Loucy (cell line): ENCODE results near the gene STK39.

Experiments
- H2AFZ ChIP-seq: fragments of 200-600 bp; sonication (generic); 2 replicates; pipeline ENCODE4 v1.6.0; 2016; ENCODE audit warnings: antibody characterized with exemption, mild to moderate bottlenecking, low read length, moderate library complexity
- H3F3A ChIP-seq: fragments of 200-600 bp; 2 replicates; pipeline ENCODE4 v1.6.0; 2016; ENCODE audit warnings: antibody characterized with exemption, low read depth, mild to moderate bottlenecking
- H3K27me3 ChIP-seq: fragments of 200-600 bp; sonication (generic); 2 replicates; pipeline ENCODE4 v1.6.1; 2014; ENCODE audit warnings: low read length, mild to moderate bottlenecking; ENCODE audit not compliant: insufficient read depth, poor library complexity, severe bottlenecking
- H3K36me3 ChIP-seq: fragments of 200-600 bp; sonication (generic); 2 replicates; pipeline ENCODE4 v1.6.1; 2016; ENCODE audit warnings: low read length; ENCODE audit not compliant: insufficient read depth
- H3K4me1 ChIP-seq: fragments of 200-600 bp; sonication (generic); 2 replicates; pipeline ENCODE4 v1.5.1; 2014; ENCODE audit warnings: low read length, mild to moderate bottlenecking; ENCODE audit not compliant: insufficient read depth, poor library complexity, severe bottlenecking
- H3K4me2 ChIP-seq: fragments of 200-600 bp; sonication (generic); 2 replicates; pipeline ENCODE4 v1.6.0; 2014; ENCODE audit warnings: antibody characterized with exemption, low read length, low read depth, mild to moderate bottlenecking; ENCODE audit not compliant: poor library complexity, severe bottlenecking
- H3K4me3 ChIP-seq: fragments of 200-600 bp; sonication (generic); 2 replicates; pipeline ENCODE4 v1.5.1; 2014; ENCODE audit warnings: low read length, mild to moderate bottlenecking, mixed read lengths; ENCODE audit not compliant: poor library complexity, severe bottlenecking
- H3K79me2 ChIP-seq: fragments of 200-600 bp; sonication (generic); 2 replicates; pipeline ENCODE4 v1.6.1; 2014; ENCODE audit warnings: low read length; ENCODE audit not compliant: insufficient read depth
- H3K9ac ChIP-seq: fragments of 200-600 bp; sonication (generic); 2 replicates; pipeline ENCODE4 v1.6.0; 2014; ENCODE audit warnings: mild to moderate bottlenecking, low read depth, low read length, moderate library complexity; ENCODE audit not compliant: poor library complexity, severe bottlenecking
- H3K9me2 ChIP-seq: fragments of 200-600 bp; sonication (generic); replicated peaks from 2 replicates; pipeline ENCODE4 v1.6.1; 2016; ENCODE audit warnings: low read depth, low read length, mixed read lengths
- H3K9me3 ChIP-seq: fragments of 200-600 bp; sonication (generic); 2 replicates; pipeline ENCODE4 v1.6.1; 2014; ENCODE audit warnings: mild to moderate bottlenecking, antibody characterized with exemption, low read length, low read depth; ENCODE audit not compliant: insufficient read depth
- H4K20me1 ChIP-seq: fragments of 200-600 bp; sonication (generic); 2 replicates; pipeline ENCODE4 v1.6.0; 2014; ENCODE audit warnings: antibody characterized with exemption, low read length, mild to moderate bottlenecking; ENCODE audit not compliant: insufficient read depth, poor library complexity, severe bottlenecking
- EZH2phosphoT487 ChIP-seq: fragments of 200-600 bp; IDR thresholded peaks from 2 replicates; pipeline ENCODE4 v1.6.1; 2018; ENCODE audit warnings: antibody characterized with exemption, mild to moderate bottlenecking, moderate library complexity, borderline replicate concordance
- TF ChIP-seq, protein P1 (sequence below): fragments of 200-600 bp; sonication (generic); conservative IDR thresholded peaks from 2 replicates; pipeline ENCODE4 v1.5.1; 2014; ENCODE audit warnings: mild to moderate bottlenecking, antibody characterized with exemption, low read length

STK39 gene

GRCh38 chr2:167940346-167940725, 307.1 kb downstream of the STK39 start:
- TF ChIP-seq EZH2phosphoT487, result no peak
- TF ChIP-seq, protein P1, sequence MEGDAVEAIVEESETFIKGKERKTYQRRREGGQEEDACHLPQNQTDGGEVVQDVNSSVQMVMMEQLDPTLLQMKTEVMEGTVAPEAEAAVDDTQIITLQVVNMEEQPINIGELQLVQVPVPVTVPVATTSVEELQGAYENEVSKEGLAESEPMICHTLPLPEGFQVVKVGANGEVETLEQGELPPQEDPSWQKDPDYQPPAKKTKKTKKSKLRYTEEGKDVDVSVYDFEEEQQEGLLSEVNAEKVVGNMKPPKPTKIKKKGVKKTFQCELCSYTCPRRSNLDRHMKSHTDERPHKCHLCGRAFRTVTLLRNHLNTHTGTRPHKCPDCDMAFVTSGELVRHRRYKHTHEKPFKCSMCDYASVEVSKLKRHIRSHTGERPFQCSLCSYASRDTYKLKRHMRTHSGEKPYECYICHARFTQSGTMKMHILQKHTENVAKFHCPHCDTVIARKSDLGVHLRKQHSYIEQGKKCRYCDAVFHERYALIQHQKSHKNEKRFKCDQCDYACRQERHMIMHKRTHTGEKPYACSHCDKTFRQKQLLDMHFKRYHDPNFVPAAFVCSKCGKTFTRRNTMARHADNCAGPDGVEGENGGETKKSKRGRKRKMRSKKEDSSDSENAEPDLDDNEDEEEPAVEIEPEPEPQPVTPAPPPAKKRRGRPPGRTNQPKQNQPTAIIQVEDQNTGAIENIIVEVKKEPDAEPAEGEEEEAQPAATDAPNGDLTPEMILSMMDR, result no peak
- Histone ChIP-seq H3F3A (no peaks in the 10 kb centered on the region), H3K4me2 (no peak overlapping the region), H3K9me3 (no peaks in the 10 kb centered on the region), H4K20me1 (no peaks in the 10 kb centered on the region), H2AFZ (no peak overlapping the region), H3K36me3 (no peaks in the 10 kb centered on the region), H3K4me1 (no peaks in the 10 kb centered on the region), H3K79me2 (no peaks in the 10 kb centered on the region), H3K9me2 (no peaks in the 10 kb centered on the region), H3K4me3 (no peak overlapping the region), H3K27me3 (no peaks in the 10 kb centered on the region), H3K9ac (no peak overlapping the region)

DNA sequence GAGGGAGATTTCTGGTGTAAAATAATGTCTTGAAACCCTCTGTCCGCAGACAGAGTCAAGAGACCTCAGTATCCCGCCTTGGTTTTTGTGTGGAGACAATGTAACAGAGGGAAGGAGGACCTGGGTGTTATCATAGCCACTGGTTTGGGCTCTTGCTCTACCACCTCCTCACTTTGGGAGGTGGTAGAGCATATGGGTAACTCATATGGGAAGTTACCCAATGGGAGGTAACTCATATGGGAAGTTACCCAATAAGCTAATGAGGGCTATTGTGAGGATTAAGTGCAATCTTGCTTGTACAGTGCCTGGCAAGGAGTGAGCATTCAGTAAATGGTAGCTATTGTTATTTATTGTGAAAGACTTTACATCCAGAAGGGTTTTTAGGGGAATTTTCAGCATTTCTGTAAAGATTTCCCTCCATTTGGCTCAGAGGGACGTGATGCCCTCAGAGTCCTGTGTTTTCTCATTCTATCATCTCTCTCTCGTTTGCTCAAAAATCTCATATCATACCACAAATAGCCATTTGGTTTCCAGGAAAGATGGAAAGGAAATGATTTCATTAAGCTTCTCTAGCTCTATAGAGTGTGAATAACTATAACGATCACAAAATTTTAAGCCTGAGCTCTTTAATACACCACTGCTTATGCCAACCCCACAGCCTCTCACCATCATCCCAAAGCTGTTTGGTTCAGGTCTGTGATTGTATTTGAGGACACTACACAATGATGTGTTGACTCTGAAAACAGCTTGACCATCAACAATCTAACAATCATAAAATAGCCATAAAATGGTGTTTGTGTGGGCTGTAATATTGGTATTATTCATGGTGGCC, 307.7 kb downstream of the STK39 start:
- Histone ChIP-seq H3K9ac (no peak overlapping the region), H3K27me3 (no peaks in the 10 kb centered on the region), H3K9me2 (no peaks in the 10 kb centered on the region), H3K79me2 (no peaks in the 10 kb centered on the region), H2AFZ (no peak overlapping the region), H3K36me3 (no peaks in the 10 kb centered on the region), H3K4me2 (no peak overlapping the region), H4K20me1 (no peaks in the 10 kb centered on the region), H3K4me3 (no peak overlapping the region), H3K4me1 (no peaks in the 10 kb centered on the region), H3K9me3 (no peaks in the 10 kb centered on the region), H3F3A (no peaks in the 10 kb centered on the region)
- TF ChIP-seq, protein P1, result no peak
- TF ChIP-seq EZH2phosphoT487, result no peak

- Histone ChIP-seq H3K9me3 (no peaks in the 10 kb centered on the region), H3F3A (no peaks in the 10 kb centered on the region), H3K4me3 (no peak overlapping the region), H2AFZ (no peak overlapping the region), H3K9ac (no peak overlapping the region), H3K4me2 (no peak overlapping the region), H3K36me3 (no peaks in the 10 kb centered on the region), H3K27me3 (no peaks in the 10 kb centered on the region), H3K79me2 (no peaks in the 10 kb centered on the region), H3K4me1 (no peaks in the 10 kb centered on the region), H3K9me2 (no peaks in the 10 kb centered on the region), H4K20me1 (no peaks in the 10 kb centered on the region)
- TF ChIP-seq EZH2phosphoT487, result no peak
- TF ChIP-seq, protein P1, result no peak
These were observed 310.0 kb downstream of the STK39 start for GRCh38 chr2:167937403-167937802.
